ENCODE results near the gene HOPX. TPM values are rescaled to one million over a fixed set of nuclear protein-coding genes. Genes with fewer than 3 reads are reported as not detected.

HOPX gene
- polyA plus RNA-seq, 1 donor: 28.5 TPM

DNA sequence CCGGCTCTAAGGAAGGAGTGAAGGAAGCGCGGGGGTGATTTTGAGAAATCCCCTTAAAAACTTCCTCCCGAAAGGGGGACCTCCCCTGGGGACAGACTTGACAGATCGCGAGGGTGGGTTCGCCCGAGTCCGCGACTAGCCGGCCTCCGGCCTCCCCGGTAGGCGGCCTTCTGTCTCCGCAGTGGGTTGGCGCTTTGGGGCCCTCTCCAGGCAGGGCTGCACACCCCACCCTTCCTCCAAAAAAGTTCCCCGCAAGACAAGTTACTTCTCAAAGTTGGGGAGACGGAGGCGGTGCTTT is 24.8 kb downstream of the HOPX start:
- Histone ChIP-seq H3K27ac (ENCODE audit: low read length) (no peak overlapping the region), H3K27me3 (ENCODE audit: control insufficient read depth, insufficient read depth, low read length) (peaks cover 49% of the 10 kb centered on the region), H3K9me3 (ENCODE audit: control insufficient read depth, low read depth, low read length) (peaks cover 2% of the 10 kb centered on the region), H3K4me3 (ENCODE audit: low read length) (peak overlapping the region; percentile 31), H3K4me1 (ENCODE audit: control insufficient read depth, insufficient read depth, low read length) (peaks cover 4% of the 10 kb centered on the region), H3K36me3 (ENCODE audit: control insufficient read depth, insufficient read depth, low read length) (no peaks in the 10 kb centered on the region)
- WGBS (ENCODE audit: insufficient coverage, low lambda C conversion rate): no CpG with 5 or more reads among the region's 19 CpGs
- peak in 1 of 2 donors; percentile 35 for DNase-seq

DNA sequence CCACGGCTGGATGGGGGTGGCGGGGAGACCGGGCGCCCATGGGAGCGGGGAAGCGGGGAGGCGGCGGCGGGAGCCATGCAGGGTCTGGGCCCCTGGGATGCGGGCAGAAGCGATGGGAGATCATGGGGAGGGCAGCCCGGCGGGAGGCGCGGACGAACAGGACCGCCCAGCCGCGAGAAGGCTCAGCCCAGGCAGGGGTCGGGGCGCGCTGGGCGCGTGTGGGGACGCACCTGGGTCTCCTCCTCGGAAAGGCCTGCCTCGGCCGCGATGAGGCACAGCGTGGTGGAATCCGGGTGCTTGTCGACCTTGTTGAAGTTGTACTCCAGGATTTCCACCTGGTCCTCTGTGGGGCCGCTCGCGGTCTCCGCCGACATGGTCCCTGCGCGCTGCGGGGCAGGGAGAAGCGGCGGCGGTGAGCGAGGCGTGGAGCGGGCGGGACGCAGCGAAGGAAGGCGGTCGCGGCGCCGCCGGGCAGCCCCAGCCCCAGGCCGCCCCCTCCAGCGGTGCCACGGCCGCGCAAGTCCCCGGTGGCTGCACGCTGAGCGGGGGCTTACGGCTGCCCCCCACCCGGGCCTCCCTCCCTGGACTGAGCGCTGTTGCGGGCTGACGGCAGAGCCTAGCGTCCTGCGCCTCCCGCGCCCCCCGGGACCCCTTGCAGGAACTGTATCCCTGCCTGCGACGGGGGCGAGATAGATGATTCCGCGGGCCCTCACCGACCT is 25.3 kb downstream of the HOPX start:
- no peaks in the 10 kb centered on the region for H3K36me3 ChIP-seq (ENCODE audit: control insufficient read depth, insufficient read depth, low read length)
- peaks cover 4% of the 10 kb centered on the region for H3K4me1 ChIP-seq (ENCODE audit: control insufficient read depth, insufficient read depth, low read length)
- peak overlapping the region; percentile 26 for H3K27ac ChIP-seq (ENCODE audit: low read length)
- WGBS (ENCODE audit: insufficient coverage, low lambda C conversion rate): no CpG with 5 or more reads among the region's 79 CpGs
- peak in 1 of 2 donors; percentile 50 for DNase-seq
- peaks cover 49% of the 10 kb centered on the region for H3K27me3 ChIP-seq (ENCODE audit: control insufficient read depth, insufficient read depth, low read length)
- H3K9me3 ChIP-seq (ENCODE audit: control insufficient read depth, low read depth, low read length): peaks cover 2% of the 10 kb centered on the region
- peak overlapping the region; percentile 31 for H3K4me3 ChIP-seq (ENCODE audit: low read length)

DNA sequence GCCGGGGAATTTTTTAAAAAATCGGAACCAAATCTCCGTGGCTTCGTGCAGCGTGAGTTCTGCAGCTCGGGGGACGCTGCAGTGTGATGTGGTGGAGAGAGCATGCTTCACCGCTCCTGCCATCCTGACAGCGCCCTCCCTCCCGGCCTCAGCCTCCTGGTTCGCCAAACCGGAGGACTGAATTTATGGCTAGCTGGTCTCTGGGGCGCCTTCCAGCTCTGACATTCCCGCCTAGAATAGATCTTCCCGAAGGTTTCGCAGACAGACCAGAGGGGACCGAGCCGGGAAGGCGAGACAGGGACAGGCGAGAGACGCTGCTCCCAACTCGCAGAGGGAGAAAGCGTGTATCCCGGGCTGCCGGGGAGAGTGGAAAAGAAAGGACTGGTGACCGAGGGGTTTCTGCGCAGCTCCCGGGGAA is 25.9 kb downstream of the HOPX start:
- Histone ChIP-seq H3K4me1 (ENCODE audit: control insufficient read depth, insufficient read depth, low read length) (peaks cover 4% of the 10 kb centered on the region), H3K36me3 (ENCODE audit: control insufficient read depth, insufficient read depth, low read length) (no peaks in the 10 kb centered on the region), H3K9me3 (ENCODE audit: control insufficient read depth, low read depth, low read length) (peaks cover 2% of the 10 kb centered on the region), H3K4me3 (ENCODE audit: low read length) (peak overlapping the region; percentile 31), H3K27ac (ENCODE audit: low read length) (no peak overlapping the region), H3K27me3 (ENCODE audit: control insufficient read depth, insufficient read depth, low read length) (peaks cover 49% of the 10 kb centered on the region)
- no peak for DNase-seq
- no CpG with 5 or more reads among the region's 28 CpGs for WGBS (ENCODE audit: insufficient coverage, low lambda C conversion rate)

DNA sequence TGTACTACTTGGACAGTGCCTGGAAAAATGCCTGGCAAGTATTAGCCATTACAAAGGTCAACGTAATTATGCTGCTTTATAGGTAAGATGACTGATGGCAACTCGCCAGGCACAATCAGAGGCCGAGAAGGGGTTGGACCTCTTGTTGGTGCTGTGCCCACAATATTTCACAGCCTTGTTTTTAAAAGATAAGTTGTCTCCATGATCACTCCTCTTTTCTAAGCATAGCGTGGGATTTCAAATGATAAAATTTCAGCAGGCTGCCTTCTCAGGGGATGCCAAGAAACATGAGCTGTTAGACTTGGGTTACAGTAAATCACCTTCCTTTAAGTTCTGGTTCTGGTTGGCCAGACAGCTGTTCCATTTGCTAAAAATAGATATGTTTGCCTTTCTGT is 26.9 kb downstream of the HOPX start:
- no CpG with 5 or more reads among the region's 4 CpGs for WGBS (ENCODE audit: insufficient coverage, low lambda C conversion rate)
- Histone ChIP-seq H3K27me3 (ENCODE audit: control insufficient read depth, insufficient read depth, low read length) (peaks cover 47% of the 10 kb centered on the region), H3K27ac (ENCODE audit: low read length) (no peak overlapping the region), H3K9me3 (ENCODE audit: control insufficient read depth, low read depth, low read length) (peaks cover 2% of the 10 kb centered on the region), H3K4me1 (ENCODE audit: control insufficient read depth, insufficient read depth, low read length) (peaks cover 4% of the 10 kb centered on the region), H3K36me3 (ENCODE audit: control insufficient read depth, insufficient read depth, low read length) (no peaks in the 10 kb centered on the region), H3K4me3 (ENCODE audit: low read length) (no peak overlapping the region)
- peak in 1 of 2 donors; percentile 26 for DNase-seq

DNA sequence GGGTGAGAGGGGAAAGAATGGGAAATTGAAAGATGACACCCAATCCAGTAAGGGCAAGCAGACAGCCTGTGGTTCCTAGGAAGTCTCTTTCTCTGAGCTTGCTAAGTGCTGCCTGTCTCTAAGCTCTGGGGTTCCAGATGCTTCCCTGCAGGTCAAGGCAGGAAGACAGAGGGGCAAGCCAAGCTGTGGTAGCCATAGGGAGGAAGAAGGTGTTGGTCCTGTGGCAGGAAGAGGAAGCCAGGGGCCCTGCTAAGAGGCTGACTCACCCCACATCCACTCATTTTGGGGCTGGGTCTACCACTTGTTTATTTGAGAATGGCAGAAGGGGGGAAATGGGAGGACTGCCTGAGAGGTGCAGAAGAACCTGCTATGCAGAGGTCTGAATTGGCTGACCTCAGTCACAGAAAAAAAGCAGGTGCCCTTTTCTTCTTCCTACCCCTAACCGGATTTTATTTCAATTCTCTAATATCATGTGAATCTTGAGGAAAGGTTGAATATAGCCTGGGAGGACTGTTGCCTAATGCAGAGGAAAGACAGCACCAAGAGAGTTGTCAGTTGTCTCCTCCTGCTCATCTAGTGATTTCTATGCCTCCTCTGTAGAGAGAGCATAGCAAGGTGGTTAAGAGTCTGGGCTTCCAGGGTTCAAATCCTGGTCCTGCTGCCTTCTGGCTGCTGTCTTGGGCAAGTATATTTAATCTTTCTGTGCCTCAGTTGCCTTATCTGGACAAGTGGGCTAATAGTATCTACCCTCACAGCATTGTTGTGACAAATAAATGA is 27.4 kb downstream of the HOPX start:
- Histone ChIP-seq H3K36me3 (ENCODE audit: control insufficient read depth, insufficient read depth, low read length) (no peaks in the 10 kb centered on the region), H3K4me3 (ENCODE audit: low read length) (no peak overlapping the region), H3K27ac (ENCODE audit: low read length) (no peak overlapping the region), H3K9me3 (ENCODE audit: control insufficient read depth, low read depth, low read length) (peaks cover 2% of the 10 kb centered on the region), H3K27me3 (ENCODE audit: control insufficient read depth, insufficient read depth, low read length) (peaks cover 44% of the 10 kb centered on the region), H3K4me1 (ENCODE audit: control insufficient read depth, insufficient read depth, low read length) (peaks cover 4% of the 10 kb centered on the region)
- WGBS (ENCODE audit: insufficient coverage, low lambda C conversion rate): no CpG with 5 or more reads among the region's 1 CpG
- DNase-seq: no peak

DNA sequence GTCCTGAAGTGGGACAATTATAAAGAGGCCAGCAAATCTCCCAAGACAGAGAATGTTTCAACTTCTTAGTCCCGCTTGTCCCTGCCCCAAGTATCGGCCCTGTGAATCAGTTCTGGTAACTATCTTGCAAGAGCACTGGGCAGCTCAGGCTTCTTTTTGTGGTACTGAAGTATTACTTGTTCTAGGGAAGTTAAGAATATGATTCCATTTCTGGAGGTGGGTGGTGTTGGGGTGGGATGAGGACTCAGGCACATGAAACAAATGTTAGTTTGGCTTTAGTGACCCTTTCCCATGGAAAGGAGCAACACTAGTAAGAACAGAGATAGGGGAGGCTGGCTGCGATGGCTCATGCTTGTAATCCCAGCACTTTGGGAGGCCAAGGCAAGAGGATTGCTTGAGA is 28.9 kb downstream of the HOPX start:
- peaks cover 2% of the 10 kb centered on the region for H3K9me3 ChIP-seq (ENCODE audit: control insufficient read depth, low read depth, low read length)
- H3K4me3 ChIP-seq (ENCODE audit: low read length): no peak overlapping the region
- H3K36me3 ChIP-seq (ENCODE audit: control insufficient read depth, insufficient read depth, low read length): no peaks in the 10 kb centered on the region
- no peak overlapping the region for H3K27ac ChIP-seq (ENCODE audit: low read length)
- H3K4me1 ChIP-seq (ENCODE audit: control insufficient read depth, insufficient read depth, low read length): peaks cover 4% of the 10 kb centered on the region
- no CpG with 5 or more reads among the region's 3 CpGs for WGBS (ENCODE audit: insufficient coverage, low lambda C conversion rate)
- DNase-seq: no peak
- H3K27me3 ChIP-seq (ENCODE audit: control insufficient read depth, insufficient read depth, low read length): peaks cover 35% of the 10 kb centered on the region

DNA sequence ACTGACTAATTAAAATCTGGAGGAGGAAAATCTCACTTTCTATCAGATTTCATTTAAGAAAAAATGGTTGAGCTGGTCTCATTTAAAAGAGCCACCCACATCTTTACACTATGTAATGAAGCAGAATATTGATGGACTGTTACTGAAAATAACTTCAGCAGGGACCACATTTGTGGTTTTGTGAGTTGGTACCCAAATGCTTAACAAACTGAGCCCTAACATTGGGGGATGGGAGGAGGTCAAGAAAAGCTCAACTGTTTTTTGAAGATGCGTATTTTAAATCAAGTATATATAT is 30.1 kb downstream of the HOPX start:
- peaks cover 23% of the 10 kb centered on the region for H3K27me3 ChIP-seq (ENCODE audit: control insufficient read depth, insufficient read depth, low read length)
- no peak overlapping the region for H3K4me3 ChIP-seq (ENCODE audit: low read length)
- WGBS (ENCODE audit: insufficient coverage, low lambda C conversion rate): 100% methylated on average over 1 of the region's 1 CpG
- H3K9me3 ChIP-seq (ENCODE audit: control insufficient read depth, low read depth, low read length): no peaks in the 10 kb centered on the region
- H3K36me3 ChIP-seq (ENCODE audit: control insufficient read depth, insufficient read depth, low read length): no peaks in the 10 kb centered on the region
- no peak overlapping the region for H3K27ac ChIP-seq (ENCODE audit: low read length)
- no peak for DNase-seq
- peaks cover under 1% of the 10 kb centered on the region for H3K4me1 ChIP-seq (ENCODE audit: control insufficient read depth, insufficient read depth, low read length)

DNA sequence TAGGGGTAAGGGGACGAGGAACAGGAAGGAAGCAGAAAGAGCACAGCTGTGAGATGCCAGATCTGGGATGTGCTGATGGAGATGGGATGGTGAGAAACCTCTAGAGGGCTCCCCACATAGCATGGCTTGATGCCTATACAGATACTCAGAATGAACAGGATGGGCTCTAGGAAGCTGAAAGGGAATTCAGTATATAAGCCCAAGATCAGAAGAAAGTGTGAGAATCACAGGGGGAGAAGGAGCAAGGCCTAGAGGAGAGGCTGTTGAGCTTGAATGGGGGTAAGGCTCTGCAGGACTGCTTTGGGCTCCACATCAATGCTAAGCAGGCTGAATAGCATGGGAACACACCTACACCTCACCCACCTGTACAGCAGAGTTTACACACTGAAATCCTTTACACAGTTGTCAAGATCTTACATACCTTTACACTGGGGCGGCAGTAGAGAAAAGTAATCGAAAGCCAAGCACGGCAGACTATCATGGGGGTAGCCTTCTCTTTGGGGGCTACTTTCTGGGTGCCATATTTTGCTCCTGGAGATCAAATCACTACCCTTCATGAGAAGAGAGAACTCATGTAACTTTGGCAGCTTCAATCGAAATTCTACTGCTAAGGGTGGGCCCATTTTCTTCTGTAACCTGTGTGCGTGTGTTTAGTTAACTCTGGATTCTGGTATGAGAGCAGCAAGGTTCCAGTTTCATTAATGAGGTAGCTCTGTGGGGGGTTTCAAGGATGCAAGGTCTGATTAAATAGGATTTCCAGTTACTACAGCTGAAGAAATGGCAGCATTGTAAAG is 30.6 kb downstream of the HOPX start:
- Histone ChIP-seq H3K36me3 (ENCODE audit: control insufficient read depth, insufficient read depth, low read length) (no peaks in the 10 kb centered on the region), H3K4me3 (ENCODE audit: low read length) (no peak overlapping the region), H3K27me3 (ENCODE audit: control insufficient read depth, insufficient read depth, low read length) (peaks cover 19% of the 10 kb centered on the region), H3K9me3 (ENCODE audit: control insufficient read depth, low read depth, low read length) (no peaks in the 10 kb centered on the region), H3K27ac (ENCODE audit: low read length) (no peak overlapping the region), H3K4me1 (ENCODE audit: control insufficient read depth, insufficient read depth, low read length) (no peaks in the 10 kb centered on the region)
- DNase-seq: no peak
- WGBS (ENCODE audit: insufficient coverage, low lambda C conversion rate): no CpG with 5 or more reads among the region's 6 CpGs

DNA sequence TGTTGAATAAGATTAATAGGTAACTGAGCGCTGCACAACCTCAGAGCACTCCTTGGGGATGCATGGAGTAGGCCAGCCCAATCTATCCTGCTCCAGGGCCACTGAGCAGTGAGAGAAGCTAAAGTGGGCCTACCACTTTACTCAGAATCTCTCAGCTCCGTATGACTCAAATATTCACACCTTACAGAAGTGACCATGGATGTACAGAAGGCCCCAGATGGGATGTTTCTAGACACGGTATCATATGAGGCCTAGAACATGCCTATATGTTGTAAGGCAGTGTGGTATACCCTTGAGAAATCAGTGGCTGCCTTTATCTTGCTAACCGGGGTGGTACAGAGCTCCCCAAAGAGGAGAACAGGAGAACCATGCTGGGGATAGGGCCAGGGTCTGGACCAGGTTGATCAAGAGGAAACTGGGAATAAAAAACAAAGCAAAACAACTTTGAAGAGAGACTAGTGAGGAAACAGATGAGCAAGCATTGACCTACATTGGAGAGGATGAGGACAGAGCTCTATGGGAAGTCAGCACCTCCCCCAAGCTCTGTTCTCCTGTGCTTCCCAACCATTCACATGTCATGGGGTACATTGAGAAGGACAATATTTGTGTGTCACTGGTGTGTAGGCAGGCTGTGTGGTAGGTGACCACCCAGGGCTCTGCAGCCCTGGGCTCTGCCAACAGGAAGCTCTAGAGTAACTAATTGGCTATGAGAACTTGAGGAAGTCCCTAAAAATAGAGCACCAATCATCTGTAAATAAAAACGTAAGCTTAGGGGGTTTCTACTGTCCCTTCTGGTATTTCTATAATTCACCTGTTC is 31.4 kb downstream of the HOPX start:
- H3K27me3 ChIP-seq (ENCODE audit: control insufficient read depth, insufficient read depth, low read length): peaks cover 11% of the 10 kb centered on the region
- WGBS (ENCODE audit: insufficient coverage, low lambda C conversion rate): 60% methylated on average over 1 of the region's 5 CpGs
- DNase-seq: no peak
- no peak overlapping the region for H3K4me3 ChIP-seq (ENCODE audit: low read length)
- no peaks in the 10 kb centered on the region for H3K4me1 ChIP-seq (ENCODE audit: control insufficient read depth, insufficient read depth, low read length)
- H3K27ac ChIP-seq (ENCODE audit: low read length): no peak overlapping the region
- no peaks in the 10 kb centered on the region for H3K9me3 ChIP-seq (ENCODE audit: control insufficient read depth, low read depth, low read length)
- H3K36me3 ChIP-seq (ENCODE audit: control insufficient read depth, insufficient read depth, low read length): no peaks in the 10 kb centered on the region

DNA sequence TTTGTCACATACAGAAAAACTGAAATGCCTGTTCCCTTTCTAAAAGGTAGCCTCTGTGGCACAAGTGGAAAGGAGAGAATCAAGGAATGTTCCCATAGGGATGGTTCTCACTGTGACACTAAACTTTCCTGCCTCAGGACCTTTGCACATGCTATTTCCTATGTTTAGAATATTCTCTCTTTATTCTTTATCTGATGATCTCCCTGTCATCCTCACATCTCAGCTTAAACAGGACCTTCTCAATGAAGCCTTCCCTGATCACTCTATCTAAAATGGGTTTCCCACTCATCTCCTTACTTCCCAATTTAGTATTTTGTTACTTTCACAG is 32.3 kb downstream of the HOPX start:
- Histone ChIP-seq H3K36me3 (ENCODE audit: control insufficient read depth, insufficient read depth, low read length) (no peaks in the 10 kb centered on the region), H3K4me1 (ENCODE audit: control insufficient read depth, insufficient read depth, low read length) (no peaks in the 10 kb centered on the region), H3K9me3 (ENCODE audit: control insufficient read depth, low read depth, low read length) (no peaks in the 10 kb centered on the region), H3K27me3 (ENCODE audit: control insufficient read depth, insufficient read depth, low read length) (peaks cover 4% of the 10 kb centered on the region), H3K4me3 (ENCODE audit: low read length) (no peak overlapping the region), H3K27ac (ENCODE audit: low read length) (no peak overlapping the region)
- no peak for DNase-seq

Measured in large intestine (tissue), 3 donors.